ENCODE measurements around the gene PLPP4. TPM values are rescaled to one million over a fixed set of nuclear protein-coding genes. Genes with fewer than 3 reads are reported as not detected.

The PLPP4 gene
- total RNA-seq, 1 experiment from 2014 or later, result not detected

GRCh38 chr10:120541984-120542383, 85.0 kb downstream of the PLPP4 start:
- Histone ChIP-seq H3K9me2 (ENCODE audit: insufficient read depth) (no peaks in the 10 kb centered on the region), H3K9ac (ENCODE audit: low read length) (no peak overlapping the region), H3K27me3 (ENCODE audit: insufficient read depth, low read length) (0 out of 2 replicates have a peak, but pooled peaks cover 7% of the 10 kb centered on the region), H3K79me2 (ENCODE audit: insufficient read depth, low read length) (no peaks in the 10 kb centered on the region), H3K27ac (ENCODE audit: low read depth, low read length) (no peak overlapping the region), H3K4me2 (ENCODE audit: low read length) (no peak overlapping the region), H2AFZ (ENCODE audit: low read depth, low read length, poor library complexity, severe bottlenecking) (no peak overlapping the region), H3K4me1 (ENCODE audit: control insufficient read depth in 1 of 2, insufficient read depth in 2 of 2, low read length in 2 of 2) (no peaks in the 10 kb centered on the region), H3K36me3 (ENCODE audit: control insufficient read depth in 1 of 2, insufficient read depth in 2 of 2, low read length in 2 of 2) (no peaks in the 10 kb centered on the region), H4K20me1 (ENCODE audit: insufficient read depth) (no peaks in the 10 kb centered on the region), H3K4me3 (replicated peaks in 1 of 2; ENCODE audit: low read depth in 1 of 2, low read length in 2 of 2) (no peak overlapping the region), H3K9me3 (ENCODE audit: control insufficient read depth in 1 of 2, insufficient read depth in 1 of 2, low read depth in 1 of 2, low read length in 2 of 2) (no peaks in the 10 kb centered on the region)
- intact Hi-C loops (cut with micrococcal nuclease), result no loop called here
- ChIA-PET CTCF (no interaction called here), RAD21 (ENCODE audit: low non-redundant PET in 1 of 2, low total read pairs in 2 of 2, uncharacterized antibody in 2 of 2, unreplicated experiment in 2 of 2) (no interaction called here), POLR2A (no interaction called here)
- TF ChIP-seq EZH2 (IDR thresholded peaks at IDR 0.05) (no peak), TCF7L2 (IDR thresholded peaks at IDR 0.05; ENCODE audit: borderline replicate concordance, extremely low read depth, insufficient read depth, insufficient read length) (no peak), CEBPB (IDR thresholded peaks at IDR 0.05; ENCODE audit: low read depth) (no peak), JUND (IDR thresholded peaks at IDR 0.05) (no peak), POLR2AphosphoS5 (IDR thresholded peaks at IDR 0.05; ENCODE audit: low read depth, low read length) (no peak), ZNF274 (IDR thresholded peaks at IDR 0.05; ENCODE audit: low read depth, low read length) (no peak), CBX3 (IDR thresholded peaks at IDR 0.05; ENCODE audit: low read depth) (no peak), EGR1 (IDR thresholded peaks at IDR 0.05; ENCODE audit: low read depth) (no peak), POLR2A (IDR thresholded peaks at IDR 0.05; ENCODE audit: borderline replicate concordance, extremely low read depth, insufficient read depth, insufficient read length) (no peak), RAD21 (IDR thresholded peaks at IDR 0.05; ENCODE audit: low read depth) (no peak), ELF1 (IDR thresholded peaks at IDR 0.05; ENCODE audit: borderline replicate concordance, low read depth) (no peak), SIN3A (IDR thresholded peaks at IDR 0.05; ENCODE audit: low read depth) (no peak)
- TF ChIP-seq, protein P1, sequence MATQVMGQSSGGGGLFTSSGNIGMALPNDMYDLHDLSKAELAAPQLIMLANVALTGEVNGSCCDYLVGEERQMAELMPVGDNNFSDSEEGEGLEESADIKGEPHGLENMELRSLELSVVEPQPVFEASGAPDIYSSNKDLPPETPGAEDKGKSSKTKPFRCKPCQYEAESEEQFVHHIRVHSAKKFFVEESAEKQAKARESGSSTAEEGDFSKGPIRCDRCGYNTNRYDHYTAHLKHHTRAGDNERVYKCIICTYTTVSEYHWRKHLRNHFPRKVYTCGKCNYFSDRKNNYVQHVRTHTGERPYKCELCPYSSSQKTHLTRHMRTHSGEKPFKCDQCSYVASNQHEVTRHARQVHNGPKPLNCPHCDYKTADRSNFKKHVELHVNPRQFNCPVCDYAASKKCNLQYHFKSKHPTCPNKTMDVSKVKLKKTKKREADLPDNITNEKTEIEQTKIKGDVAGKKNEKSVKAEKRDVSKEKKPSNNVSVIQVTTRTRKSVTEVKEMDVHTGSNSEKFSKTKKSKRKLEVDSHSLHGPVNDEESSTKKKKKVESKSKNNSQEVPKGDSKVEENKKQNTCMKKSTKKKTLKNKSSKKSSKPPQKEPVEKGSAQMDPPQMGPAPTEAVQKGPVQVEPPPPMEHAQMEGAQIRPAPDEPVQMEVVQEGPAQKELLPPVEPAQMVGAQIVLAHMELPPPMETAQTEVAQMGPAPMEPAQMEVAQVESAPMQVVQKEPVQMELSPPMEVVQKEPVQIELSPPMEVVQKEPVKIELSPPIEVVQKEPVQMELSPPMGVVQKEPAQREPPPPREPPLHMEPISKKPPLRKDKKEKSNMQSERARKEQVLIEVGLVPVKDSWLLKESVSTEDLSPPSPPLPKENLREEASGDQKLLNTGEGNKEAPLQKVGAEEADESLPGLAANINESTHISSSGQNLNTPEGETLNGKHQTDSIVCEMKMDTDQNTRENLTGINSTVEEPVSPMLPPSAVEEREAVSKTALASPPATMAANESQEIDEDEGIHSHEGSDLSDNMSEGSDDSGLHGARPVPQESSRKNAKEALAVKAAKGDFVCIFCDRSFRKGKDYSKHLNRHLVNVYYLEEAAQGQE (IDR thresholded peaks at IDR 0.05; ENCODE audit: low read depth), result no peak
- TF ChIP-seq, protein P2, sequence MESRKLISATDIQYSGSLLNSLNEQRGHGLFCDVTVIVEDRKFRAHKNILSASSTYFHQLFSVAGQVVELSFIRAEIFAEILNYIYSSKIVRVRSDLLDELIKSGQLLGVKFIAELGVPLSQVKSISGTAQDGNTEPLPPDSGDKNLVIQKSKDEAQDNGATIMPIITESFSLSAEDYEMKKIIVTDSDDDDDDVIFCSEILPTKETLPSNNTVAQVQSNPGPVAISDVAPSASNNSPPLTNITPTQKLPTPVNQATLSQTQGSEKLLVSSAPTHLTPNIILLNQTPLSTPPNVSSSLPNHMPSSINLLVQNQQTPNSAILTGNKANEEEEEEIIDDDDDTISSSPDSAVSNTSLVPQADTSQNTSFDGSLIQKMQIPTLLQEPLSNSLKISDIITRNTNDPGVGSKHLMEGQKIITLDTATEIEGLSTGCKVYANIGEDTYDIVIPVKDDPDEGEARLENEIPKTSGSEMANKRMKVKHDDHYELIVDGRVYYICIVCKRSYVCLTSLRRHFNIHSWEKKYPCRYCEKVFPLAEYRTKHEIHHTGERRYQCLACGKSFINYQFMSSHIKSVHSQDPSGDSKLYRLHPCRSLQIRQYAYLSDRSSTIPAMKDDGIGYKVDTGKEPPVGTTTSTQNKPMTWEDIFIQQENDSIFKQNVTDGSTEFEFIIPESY (IDR thresholded peaks at IDR 0.05; ENCODE audit: extremely low read depth, insufficient replicate concordance, low read length), result no peak
- TF ChIP-seq, protein P3, sequence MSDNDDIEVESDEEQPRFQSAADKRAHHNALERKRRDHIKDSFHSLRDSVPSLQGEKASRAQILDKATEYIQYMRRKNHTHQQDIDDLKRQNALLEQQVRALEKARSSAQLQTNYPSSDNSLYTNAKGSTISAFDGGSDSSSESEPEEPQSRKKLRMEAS (IDR thresholded peaks at IDR 0.05), result no peak
- no TSS peak for BruUV-seq (replicated peaks)
- no peak for DNase-seq (ENCODE audit: low read depth, low spot score)
- ATAC-seq, result no peak
